ENCODE measurements around the gene FGL2.
"Not testable (repeated sequence)": the region's sequence is repeated elsewhere in the genome, so short reads cannot be mapped to it uniquely, and the experiment has no call there.

Gene FGL2

GRCh38 chr7:77216181-77216845 is 16.7 kb upstream of the FGL2 start:
- no peak for DNase-seq (ENCODE audit: low read depth in 2 of 2)

- DNase-seq (ENCODE audit: low read depth in 2 of 2) = no peak
Observed at GRCh38 chr7:77209479-77210139, 10.0 kb upstream of the FGL2 start.

GRCh38 chr7:77208416-77208815 is 8.8 kb upstream of the FGL2 start:
- DNase-seq (ENCODE audit: low read depth in 2 of 2) = no peak

- no peak for DNase-seq (ENCODE audit: low read depth in 2 of 2)
Observed at GRCh38 chr7:77205706-77206105, 6.1 kb upstream of the FGL2 start.

GRCh38 chr7:77202481-77202976 is 2.9 kb upstream of the FGL2 start:
- DNase-seq (ENCODE audit: low read depth in 2 of 2) = no peak

DNA sequence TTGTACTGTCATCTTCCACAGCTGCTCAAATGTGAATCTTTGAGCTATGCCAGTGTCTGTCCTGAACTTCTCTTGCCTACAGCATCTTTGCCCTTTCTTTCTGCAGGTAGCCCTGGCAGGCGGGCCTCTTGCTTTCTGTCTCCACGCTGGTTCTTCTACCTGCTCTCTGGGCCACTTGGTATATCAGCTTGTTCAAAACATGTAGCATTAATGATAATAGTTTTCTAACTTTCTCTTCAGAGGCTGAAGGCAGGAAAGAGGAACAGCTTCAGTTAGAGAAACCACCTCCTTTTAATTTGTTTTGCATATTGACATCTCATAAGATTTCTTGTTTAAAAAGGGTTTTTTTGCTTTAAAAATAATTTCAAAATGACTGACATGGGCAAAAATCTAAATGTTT is 923 bp upstream of the FGL2 start:
- no peak for DNase-seq (ENCODE audit: low read depth in 2 of 2)

GRCh38 chr7:77197141-77197540 is 2.5 kb downstream of the FGL2 start:
- DNase-seq (ENCODE audit: low read depth in 2 of 2) = no peak

GRCh38 chr7:77188731-77189437 is 10.7 kb downstream of the FGL2 start:
- DNase-seq (ENCODE audit: low read depth in 2 of 2) = no peak

- no peak for DNase-seq (ENCODE audit: low read depth in 2 of 2)
Observed at GRCh38 chr7:77185866-77186265, 13.8 kb downstream of the FGL2 start.

DNA sequence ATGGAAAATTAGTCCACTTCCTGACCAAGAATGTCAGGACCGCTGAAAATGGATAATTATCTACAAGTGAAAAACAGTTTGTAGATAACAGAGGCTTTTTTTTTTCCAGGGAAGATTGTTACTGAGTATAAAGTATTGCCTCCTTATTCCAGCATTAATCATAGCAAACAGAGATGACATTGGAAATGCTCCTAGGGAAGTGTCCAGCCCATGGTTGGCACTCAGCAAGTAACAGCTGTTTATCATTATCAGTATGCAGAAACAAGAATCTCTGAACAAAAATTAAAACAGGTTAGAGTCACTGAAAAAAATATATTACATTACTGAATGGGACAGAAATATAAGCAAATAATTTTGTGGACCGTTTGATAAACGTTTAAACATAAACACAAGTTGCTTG is 14.6 kb downstream of the FGL2 start:
- DNase-seq (ENCODE audit: low read depth in 2 of 2) = no peak

- DNase-seq (ENCODE audit: low read depth in 2 of 2) = no peak
Observed at GRCh38 chr7:77184463-77184862, 15.2 kb downstream of the FGL2 start.

GRCh38 chr7:77182261-77182660 is 17.4 kb downstream of the FGL2 start:
- DNase-seq (ENCODE audit: low read depth in 2 of 2) = no peak

DNA sequence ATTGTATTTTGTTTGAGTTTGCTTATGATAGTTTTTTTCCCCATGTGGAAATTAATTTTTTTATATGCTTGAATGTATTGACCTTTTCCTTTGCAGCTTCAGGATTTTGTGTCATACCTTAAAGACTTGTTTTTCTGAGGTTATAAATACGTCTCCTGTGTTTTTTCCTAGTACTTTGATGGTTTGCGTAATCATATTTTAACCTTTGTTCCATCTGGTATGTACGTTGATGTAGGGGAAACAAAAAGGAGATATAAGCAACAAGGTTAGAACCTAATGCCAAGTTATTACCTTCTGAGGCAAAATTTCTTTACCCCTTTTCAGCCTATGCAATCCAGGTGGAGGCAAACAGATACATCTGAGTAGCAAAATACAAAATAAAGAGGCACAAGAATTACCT is 17.9 kb downstream of the FGL2 start:
- no peak for DNase-seq (ENCODE audit: low read depth in 2 of 2)

GRCh38 chr7:77181015-77181595 is 18.5 kb downstream of the FGL2 start:
- DNase-seq (ENCODE audit: low read depth in 2 of 2) = no peak

- DNase-seq (ENCODE audit: low read depth in 2 of 2) = not testable (repeated sequence)
Observed at GRCh38 chr7:77178024-77178423, 21.6 kb downstream of the FGL2 start.

- DNase-seq (ENCODE audit: low read depth in 2 of 2) = not testable (repeated sequence)
Observed at GRCh38 chr7:77177321-77177904, 22.2 kb downstream of the FGL2 start.

DNA sequence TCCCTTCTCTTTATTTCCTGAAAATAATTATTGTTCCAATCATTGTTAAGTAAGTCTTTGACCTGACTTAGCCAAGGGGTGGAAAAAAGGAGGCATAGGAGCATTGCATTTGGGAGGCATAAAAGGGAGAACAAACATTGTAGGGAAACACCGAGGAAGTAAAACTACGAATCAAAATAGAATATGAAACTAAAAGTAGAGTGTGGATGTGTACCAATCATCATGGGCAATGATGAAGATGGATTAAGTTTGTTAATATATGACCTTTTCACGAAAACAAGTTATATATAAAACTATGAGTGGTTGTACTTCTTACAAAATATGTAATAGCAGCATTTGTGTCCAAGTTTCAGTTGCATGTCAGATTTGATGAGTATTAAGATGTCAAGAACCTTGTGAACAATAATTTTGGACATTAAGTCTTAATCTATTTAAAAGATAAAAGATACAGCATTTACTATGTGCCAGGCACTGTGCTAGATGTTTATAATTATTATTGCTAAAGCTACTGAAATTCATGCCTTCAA is 24.3 kb downstream of the FGL2 start:
- DNase-seq (ENCODE audit: low read depth in 2 of 2) = not testable (repeated sequence)

- not testable (repeated sequence) for DNase-seq (ENCODE audit: low read depth in 2 of 2)
Observed at GRCh38 chr7:77174418-77174817, 25.2 kb downstream of the FGL2 start.

- not testable (repeated sequence) for DNase-seq (ENCODE audit: low read depth in 2 of 2)
Observed at GRCh38 chr7:77172437-77173172, 27.0 kb downstream of the FGL2 start.

DNA sequence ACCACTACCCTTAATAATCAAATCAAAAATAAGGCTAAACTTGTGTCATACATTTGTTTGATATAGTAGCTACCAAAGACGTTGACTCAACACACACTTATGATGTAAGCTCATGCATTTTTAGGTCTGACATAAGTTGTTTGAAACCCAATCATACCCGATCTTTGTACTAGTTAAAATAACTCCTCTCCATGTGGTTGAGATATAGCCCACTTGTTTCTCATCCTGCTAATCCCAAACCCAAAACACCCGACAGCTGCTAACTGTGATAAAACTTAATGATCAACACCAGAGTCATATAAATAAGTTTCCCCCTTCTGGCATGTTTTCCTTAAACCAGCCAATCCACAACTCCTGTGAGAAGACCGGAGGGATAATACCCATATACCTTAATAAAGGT is 28.5 kb downstream of the FGL2 start:
- not testable (repeated sequence) for DNase-seq (ENCODE audit: low read depth in 2 of 2)

DNA sequence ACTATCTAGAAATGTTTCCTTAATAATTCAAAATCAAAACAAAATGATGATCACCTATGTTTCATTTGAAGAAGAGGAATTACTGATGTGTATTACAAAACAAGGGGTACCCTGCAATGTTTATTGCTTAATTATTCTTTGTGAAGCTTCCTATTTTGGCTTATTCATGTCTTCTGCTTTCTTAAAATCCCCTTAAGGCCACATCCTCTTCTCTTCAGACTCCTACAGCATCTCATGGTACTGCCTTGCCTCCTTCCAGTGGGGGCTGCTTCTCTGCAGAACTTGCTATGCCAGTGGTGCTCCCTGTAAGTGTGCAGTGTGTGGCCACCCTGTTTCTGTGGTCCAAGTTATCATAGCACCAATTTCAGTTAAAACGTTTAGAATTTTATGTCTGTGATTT is 42.2 kb downstream of the FGL2 start:
- no peak for DNase-seq (ENCODE audit: low read depth in 2 of 2)
